NT2/D1 (cell line): Measurements from ENCODE around the gene CES2.

ENCODE experiments used
- SUZ12 ChIP-seq: IDR thresholded peaks from 2 replicates; pipeline ENCODE4 v1.6.1; 2011; ENCODE audit not compliant: insufficient read length, insufficient read depth; ENCODE audit errors: extremely low read depth
- YY1 ChIP-seq: IDR thresholded peaks from 2 replicates; pipeline ENCODE4 v1.6.1; 2011; ENCODE audit not compliant: insufficient read length, insufficient read depth
- ZNF274 ChIP-seq: IDR thresholded peaks from 2 replicates; pipeline ENCODE4 v1.6.1; 2011; ENCODE audit warnings: mild to moderate bottlenecking, low read depth, low read length

DNA sequence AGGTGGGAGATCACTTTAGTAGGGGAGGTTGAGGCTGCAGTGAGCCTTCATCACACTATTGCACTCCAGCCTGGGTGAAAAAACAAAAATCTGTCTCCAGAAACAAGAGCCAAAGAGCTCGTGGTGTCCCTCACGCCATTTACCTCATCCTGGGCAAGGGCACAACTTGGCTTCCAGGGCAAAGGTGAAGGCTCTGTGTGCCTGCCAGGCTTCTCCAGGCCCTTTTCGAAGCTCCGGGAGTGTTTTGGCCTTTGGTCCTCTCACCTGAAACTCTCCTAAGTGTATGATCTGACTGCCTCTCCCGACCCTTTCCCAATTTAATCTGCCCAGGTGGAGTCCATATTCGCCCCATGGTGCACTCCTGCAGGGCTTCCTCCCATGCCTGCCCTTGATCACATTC, 14.2 kb downstream of the CES2 start:
- no peak for TF ChIP-seq ZNF274
- TF ChIP-seq YY1 = no peak
- no peak for TF ChIP-seq SUZ12
